ENCODE data around the gene NEDD4L. TPM values are rescaled to one million over a fixed set of nuclear protein-coding genes. Genes with fewer than 3 reads are reported as not detected.
A peak's percentile ranks its signal among the peaks of the same experiment; 100 is the strongest.

Gene NEDD4L
- total and polyA plus RNA-seq, 7 donors, result 14.8 to 28.0 (median 19.6) TPM

GRCh38 chr18:58196881-58197872 lies 153.2 kb downstream of the NEDD4L start:
- Histone ChIP-seq H3K27ac (no peak overlapping the region), H3K4me3 (no peak overlapping the region), H3K4me1 (no peaks in the 10 kb centered on the region), H3K27me3 (ENCODE audit: insufficient read depth in 3 of 3, low read length in 2 of 3) (no peaks in the 10 kb centered on the region), H3K9me3 (no peaks in the 10 kb centered on the region), H3K36me3 (ENCODE audit: insufficient read depth in 1 of 2, low read depth in 1 of 2) (no peaks in the 10 kb centered on the region)
- ATAC-seq (no peak), DNase-seq (no peak)
- TF ChIP-seq CTCF (IDR thresholded peaks at IDR 0.05), result no peak
- intact Hi-C loops (cut with DNase I), result loop anchor here in 1 of 2 donors (5.0 kb wide), 1 partner anchor 45 kb away; no protein-coding TSS in a partner anchor
- 76 to 79% (median 76%) methylated on average over 19 of the region's 19 CpGs for WGBS, 3 donors

GRCh38 chr18:58201268-58201667 lies 157.2 kb downstream of the NEDD4L start:
- 76 to 86% (median 82%) methylated on average over 5 of the region's 5 CpGs for WGBS, 3 donors

GRCh38 chr18:58201733-58202730 lies 158.0 kb downstream of the NEDD4L start:
- Histone ChIP-seq H3K9me3 (no peaks in the 10 kb centered on the region), H3K27me3 (ENCODE audit: insufficient read depth in 3 of 3, low read length in 2 of 3) (no peaks in the 10 kb centered on the region), H3K27ac (no peak overlapping the region), H3K36me3 (ENCODE audit: insufficient read depth in 1 of 2, low read depth in 1 of 2) (no peaks in the 10 kb centered on the region), H3K4me3 (no peak overlapping the region), H3K4me1 (no peaks in the 10 kb centered on the region)
- peak in 1 of 4 donors; percentile 20 for ATAC-seq
- intact Hi-C loops (cut with DNase I), result no loop called here
- TF ChIP-seq CTCF (IDR thresholded peaks at IDR 0.05), result no peak
- DNase-seq, result no peak
- 67 to 74% (median 70%) methylated on average over 11 of the region's 11 CpGs for whole genome bisulfite sequencing, 3 donors

More at GRCh38 chr18:58201268-58201667, 157.2 kb downstream of the NEDD4L start:
- no peaks in the 10 kb centered on the region for H3K4me1 ChIP-seq
- H3K27me3 ChIP-seq (ENCODE audit: insufficient read depth in 3 of 3, low read length in 2 of 3), result no peaks in the 10 kb centered on the region
- no peak overlapping the region for H3K4me3 ChIP-seq
- no peak overlapping the region for H3K27ac ChIP-seq
- no peak for DNase-seq
- no peak for TF ChIP-seq CTCF (IDR thresholded peaks at IDR 0.05)
- intact Hi-C loops (cut with DNase I), result no loop called here
- no peaks in the 10 kb centered on the region for H3K9me3 ChIP-seq
- no peaks in the 10 kb centered on the region for H3K36me3 ChIP-seq (ENCODE audit: insufficient read depth in 1 of 2, low read depth in 1 of 2)
- no peak for ATAC-seq

- no peak for TF ChIP-seq CTCF (IDR thresholded peaks at IDR 0.05)
- intact Hi-C loops (cut with DNase I), result no loop called here
- peaks cover 16% of the 10 kb centered on the region for H3K4me1 ChIP-seq
- ATAC-seq, result no peak
- no peaks in the 10 kb centered on the region for H3K36me3 ChIP-seq (ENCODE audit: insufficient read depth in 1 of 2, low read depth in 1 of 2)
- no peaks in the 10 kb centered on the region for H3K9me3 ChIP-seq
- 84 to 89% (median 85%) methylated on average over 3 of the region's 3 CpGs for WGBS, 3 donors
- H3K27me3 ChIP-seq (ENCODE audit: insufficient read depth in 3 of 3, low read length in 2 of 3), result no peaks in the 10 kb centered on the region
- H3K4me3 ChIP-seq, result no peak overlapping the region
- no peak for DNase-seq
- no peak overlapping the region for H3K27ac ChIP-seq
Measured at GRCh38 chr18:58204776-58205442, 160.9 kb downstream of the NEDD4L start.

Data from psoas muscle (tissue), 8 donors.